Breast epithelium (tissue), 3 donors: ENCODE results near the gene CLCN3.

Experiments used
- POLR2A ChIP-seq: fragments of 450-650 bp; IDR thresholded peaks from one replicate; pipeline ENCODE4 v1.6.1; 2016; ENCODE audit warnings: antibody characterized with exemption, mild to moderate bottlenecking, moderate library complexity
- TF ChIP-seq, protein P1 (sequence below), 3 donors: fragments of 450-650 bp; IDR thresholded peaks; one replicate each; pipeline ENCODE4 v1.5.1; 2016 to 2017; ENCODE audit warnings: antibody characterized with exemption in 3 of 3, mild to moderate bottlenecking in 3 of 3, moderate library complexity in 3 of 3

- TF ChIP-seq POLR2A: no peak
- TF ChIP-seq, protein P1, sequence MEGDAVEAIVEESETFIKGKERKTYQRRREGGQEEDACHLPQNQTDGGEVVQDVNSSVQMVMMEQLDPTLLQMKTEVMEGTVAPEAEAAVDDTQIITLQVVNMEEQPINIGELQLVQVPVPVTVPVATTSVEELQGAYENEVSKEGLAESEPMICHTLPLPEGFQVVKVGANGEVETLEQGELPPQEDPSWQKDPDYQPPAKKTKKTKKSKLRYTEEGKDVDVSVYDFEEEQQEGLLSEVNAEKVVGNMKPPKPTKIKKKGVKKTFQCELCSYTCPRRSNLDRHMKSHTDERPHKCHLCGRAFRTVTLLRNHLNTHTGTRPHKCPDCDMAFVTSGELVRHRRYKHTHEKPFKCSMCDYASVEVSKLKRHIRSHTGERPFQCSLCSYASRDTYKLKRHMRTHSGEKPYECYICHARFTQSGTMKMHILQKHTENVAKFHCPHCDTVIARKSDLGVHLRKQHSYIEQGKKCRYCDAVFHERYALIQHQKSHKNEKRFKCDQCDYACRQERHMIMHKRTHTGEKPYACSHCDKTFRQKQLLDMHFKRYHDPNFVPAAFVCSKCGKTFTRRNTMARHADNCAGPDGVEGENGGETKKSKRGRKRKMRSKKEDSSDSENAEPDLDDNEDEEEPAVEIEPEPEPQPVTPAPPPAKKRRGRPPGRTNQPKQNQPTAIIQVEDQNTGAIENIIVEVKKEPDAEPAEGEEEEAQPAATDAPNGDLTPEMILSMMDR (IDR thresholded peaks at IDR 0.05): no peak
These were observed 32.2 kb downstream of the CLCN3 start for GRCh38 chr4:169652535-169652934.
